Stimulated activated CD4-positive, alpha-beta T cell treated with anti-CD3 and anti-CD28 coated beads, Interleukin-2, amount 100 ng/mL, for 24 hours (primary cell): ENCODE results near the gene TROAP.
"Not testable (repeated sequence)": the region's sequence is repeated elsewhere in the genome, so short reads cannot be mapped to it uniquely, and the experiment has no call there.

ENCODE experiments used
- DNase-seq, 2 donors: peaks; one replicate each; pipeline ENCODE4 v3.0.0-alpha.2; 2020

Gene TROAP

DNA sequence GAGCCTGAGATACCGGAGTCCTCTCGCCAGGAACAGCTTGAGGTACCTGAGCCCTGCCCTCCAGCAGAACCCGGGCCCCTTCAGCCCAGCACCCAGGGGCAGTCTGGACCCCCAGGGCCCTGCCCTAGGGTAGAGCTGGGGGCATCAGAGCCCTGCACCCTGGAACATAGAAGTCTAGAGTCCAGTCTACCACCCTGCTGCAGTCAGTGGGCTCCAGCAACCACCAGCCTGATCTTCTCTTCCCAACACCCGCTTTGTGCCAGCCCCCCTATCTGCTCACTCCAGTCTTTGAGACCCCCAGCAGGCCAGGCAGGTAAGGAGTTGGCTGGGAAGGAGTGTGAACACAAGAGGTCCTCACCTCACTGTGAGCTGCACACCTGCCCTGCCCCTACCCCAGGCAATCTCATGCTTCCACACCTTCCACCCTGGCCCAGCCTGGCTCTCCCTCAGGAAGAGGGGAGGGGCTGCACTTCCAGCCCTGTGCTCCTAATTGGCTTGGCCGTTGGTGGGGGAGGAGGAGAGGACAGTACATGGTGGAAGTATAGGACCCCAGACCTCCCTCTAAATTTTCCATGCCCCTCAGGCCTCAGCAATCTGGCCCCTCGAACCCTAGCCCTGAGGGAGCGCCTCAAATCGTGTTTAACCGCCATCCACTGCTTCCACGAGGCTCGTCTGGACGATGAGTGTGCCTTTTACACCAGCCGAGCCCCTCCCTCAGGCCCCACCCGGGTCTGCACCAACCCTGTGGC, 7.8 kb downstream of the TROAP start:
- DNase-seq = peak in 1 of 2 donors; percentile 12

GRCh38 chr12:49331380-49332222, 8.5 kb downstream of the TROAP start:
- no peak for DNase-seq

GRCh38 chr12:49332441-49332861, 9.4 kb downstream of the TROAP start:
- no peak for DNase-seq

DNA sequence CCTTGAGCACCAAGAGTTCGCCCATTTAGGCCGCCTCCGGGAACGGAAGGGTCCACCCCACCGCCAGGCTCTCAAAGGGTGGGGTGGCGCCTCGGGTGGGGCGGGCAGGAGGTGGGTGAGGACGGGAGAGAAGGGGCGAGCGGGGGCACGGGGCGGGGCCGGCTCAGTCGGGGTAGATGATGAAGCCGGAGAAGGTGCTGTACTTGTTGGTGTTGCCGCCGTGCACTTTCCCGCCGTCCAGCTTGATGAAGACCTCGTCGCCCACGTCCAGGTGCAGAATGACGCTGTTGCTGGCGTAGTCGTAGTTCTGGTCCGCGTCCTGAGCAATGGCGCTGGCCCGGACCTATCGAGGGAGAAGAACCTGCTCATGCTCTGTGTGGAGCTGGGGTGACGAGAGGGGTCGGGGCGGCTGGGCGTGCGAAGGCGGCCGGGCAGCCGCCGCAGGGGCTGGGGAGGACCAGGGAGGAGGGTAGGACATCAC, 9.9 kb downstream of the TROAP start:
- DNase-seq = no peak

DNA sequence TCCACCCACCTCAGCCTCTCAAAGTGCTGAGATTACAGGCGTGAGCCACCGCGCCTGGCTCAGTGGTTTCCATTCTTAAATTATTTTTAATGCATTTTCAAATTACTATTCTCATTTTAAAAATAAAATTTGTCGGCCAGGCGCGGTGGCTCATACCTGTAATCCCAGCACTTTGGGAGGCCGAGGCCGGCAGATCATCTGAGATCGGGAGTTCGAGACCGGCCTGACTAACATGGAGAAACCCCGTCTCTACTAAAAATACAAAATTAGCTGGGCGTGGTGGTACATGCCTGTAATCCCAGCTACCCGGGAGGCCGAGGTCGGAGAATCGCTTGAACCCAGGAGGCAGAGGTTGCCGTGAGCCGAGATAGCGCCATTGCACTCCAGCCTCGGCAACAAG, 10.7 kb downstream of the TROAP start:
- not testable (repeated sequence) for DNase-seq

DNA sequence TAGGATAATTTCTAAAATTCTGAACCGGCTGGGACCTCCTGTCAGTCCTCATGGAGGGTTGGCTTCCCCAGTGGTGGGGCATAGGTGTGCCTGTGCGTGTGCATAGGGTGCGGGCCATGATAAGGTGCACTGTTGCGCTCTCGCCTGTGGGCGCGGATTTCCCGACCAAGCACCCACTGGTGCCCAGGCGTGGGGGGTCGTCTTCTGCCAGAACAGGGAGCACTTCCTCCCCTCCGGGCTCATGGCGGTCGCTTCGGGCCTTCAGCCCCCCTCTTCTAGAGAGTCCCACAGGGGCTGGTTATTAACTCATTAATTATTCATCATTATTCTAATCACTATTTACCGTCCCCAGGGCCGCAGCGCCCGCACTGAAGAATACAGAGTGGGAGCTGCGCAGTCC, 11.2 kb downstream of the TROAP start:
- no peak for DNase-seq

DNA sequence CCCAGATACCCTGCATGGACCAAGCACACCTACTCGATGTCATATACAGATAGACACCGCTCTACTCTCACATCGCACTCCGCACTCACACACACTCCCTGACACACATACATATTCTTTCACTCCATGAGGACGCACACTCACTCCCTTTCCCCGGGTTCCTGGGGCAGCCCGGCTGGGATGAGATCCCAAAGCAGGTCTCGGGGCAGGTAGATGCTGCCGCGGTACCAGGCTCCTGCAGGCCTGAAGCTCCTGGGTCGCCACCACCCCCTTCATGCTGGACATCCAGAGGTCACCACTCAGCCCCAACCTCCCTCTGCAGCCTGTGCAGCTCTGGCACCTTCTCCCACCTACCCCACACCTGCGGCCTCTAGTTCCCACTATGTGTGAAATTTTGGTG, 11.6 kb downstream of the TROAP start:
- DNase-seq = no peak

DNA sequence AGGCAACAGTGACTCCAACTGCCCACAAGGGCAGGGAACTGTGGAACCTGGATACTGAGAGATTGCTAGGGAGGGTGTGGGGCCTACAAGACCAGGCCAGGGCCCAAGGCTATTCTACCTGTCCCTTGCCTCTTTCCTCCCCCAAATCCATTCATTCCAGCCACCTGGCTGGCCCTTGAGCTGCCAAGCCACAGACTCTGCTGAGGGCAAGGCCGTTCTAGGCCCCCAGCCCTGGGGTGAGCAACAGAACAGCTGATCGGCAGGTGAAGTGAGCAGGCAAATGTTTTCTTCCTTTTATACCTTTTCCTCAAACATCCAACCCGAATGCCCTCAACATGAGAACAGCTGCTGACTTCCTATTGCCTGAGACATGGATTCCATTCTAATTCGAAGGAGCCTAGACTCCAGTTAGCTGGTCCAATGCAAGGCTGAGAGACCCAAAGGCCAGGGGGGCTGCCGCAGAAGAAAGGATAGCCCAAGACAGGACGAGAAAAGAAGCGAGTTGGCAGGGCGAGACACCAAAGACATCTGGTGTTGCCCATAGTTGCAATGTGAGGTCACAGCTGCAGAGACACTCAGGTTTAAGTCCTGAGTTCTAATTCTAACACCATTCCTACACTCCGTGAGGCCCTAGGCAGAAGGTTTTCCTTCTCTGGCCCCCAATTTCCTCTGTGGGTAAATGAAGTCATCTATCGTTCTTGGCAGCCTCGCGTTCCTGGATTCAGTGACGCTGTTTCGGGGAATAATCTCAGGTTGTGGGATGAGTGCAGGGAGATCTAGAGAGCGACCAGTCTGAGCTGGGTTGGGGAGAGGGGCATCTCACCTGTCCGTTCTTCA, 12.3 kb downstream of the TROAP start:
- DNase-seq = no peak

DNA sequence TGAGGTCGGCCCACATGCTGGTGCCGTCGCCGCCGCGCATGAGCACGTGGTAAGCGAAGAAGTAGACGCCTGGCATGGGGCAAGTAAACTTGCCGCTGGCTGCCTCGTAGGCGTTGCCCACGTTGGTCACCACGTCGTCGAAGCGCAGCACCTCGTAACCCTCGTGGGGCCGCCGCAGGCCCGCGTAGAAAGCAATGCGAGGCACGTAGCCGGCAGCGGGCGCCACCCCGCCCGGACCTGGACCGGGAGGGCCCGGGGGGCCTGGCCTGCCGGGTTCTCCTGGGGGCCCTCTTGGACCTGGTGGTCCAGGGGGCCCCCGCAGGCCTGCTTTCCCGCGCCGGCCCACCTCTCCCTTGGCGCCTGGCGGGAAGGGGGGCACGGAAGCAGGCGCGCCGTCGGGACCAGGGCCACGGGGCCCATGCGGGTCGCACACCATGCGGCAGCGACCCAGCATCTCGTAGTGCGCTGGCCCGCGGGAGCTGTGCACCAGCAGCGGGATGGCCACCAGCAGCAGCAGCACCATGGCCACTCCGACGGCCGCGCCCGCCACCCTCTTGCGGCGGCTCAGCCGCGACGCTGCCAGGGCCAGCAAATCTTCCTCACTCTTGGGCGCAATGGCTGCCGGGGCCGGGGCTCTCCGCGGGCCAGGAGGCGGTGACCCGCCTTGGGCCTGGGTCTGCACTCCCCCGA, 13.0 kb downstream of the TROAP start:
- DNase-seq = no peak

- peak; percentile 92 to 93 for DNase-seq
Observed at GRCh38 chr12:49336645-49337584, 13.9 kb downstream of the TROAP start, which contains the start of gene C1QL4. TSS of gene C1QL4 (minus strand) at chr12:49337188. CDS start at chr12:49336477, 711 bp downstream.

DNA sequence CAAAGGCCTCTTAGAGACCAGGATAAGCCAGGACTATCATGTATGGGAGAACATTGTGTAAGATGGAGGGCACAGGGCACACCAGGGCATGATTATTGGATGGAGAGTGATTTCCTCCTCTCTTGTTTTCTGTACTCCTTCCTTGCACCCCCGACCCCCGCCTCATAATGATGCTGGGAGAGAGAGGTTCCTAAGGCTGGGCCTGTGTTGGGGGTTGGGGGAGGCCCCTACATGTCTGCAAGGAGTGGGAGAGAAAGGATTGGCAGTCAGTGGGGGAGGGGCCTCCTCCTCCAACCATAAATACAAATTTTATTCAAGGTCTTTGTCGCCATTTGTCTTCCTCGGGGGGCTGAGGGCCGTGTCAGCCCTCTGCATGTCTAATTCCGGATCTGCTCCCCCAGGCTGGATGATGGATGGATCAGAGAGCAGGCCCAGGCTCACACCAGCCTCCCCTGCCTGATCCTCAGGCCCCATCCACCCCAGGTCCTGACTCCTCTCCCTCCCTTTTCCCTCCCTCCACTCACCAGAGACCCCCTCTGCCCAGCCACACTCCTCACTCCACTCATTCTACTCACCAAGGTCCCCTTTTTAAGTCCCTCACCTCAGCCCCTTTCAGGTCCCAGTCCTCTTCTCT, 15.9 kb downstream of the TROAP start:
- no peak for DNase-seq

DNA sequence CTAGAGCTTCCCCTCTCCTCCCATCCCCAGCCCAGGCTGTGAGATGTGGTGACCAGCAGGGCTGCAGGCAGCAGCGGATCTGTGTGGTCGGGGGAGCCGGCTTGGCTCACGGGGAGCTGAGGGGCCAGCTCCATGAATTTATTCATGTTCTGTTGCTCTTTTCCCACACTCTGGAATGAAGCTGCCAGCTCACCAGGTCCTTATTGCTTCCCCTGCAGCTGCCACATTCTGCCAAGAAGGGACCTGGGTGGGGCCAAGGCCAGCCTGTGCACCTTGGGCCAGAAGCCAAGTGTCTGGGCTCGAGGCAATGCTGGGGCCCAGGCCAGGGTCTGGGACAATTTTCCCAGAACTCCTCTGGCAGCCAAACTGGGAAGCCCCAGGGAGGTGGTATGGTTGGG, 16.4 kb downstream of the TROAP start:
- no peak for DNase-seq

DNA sequence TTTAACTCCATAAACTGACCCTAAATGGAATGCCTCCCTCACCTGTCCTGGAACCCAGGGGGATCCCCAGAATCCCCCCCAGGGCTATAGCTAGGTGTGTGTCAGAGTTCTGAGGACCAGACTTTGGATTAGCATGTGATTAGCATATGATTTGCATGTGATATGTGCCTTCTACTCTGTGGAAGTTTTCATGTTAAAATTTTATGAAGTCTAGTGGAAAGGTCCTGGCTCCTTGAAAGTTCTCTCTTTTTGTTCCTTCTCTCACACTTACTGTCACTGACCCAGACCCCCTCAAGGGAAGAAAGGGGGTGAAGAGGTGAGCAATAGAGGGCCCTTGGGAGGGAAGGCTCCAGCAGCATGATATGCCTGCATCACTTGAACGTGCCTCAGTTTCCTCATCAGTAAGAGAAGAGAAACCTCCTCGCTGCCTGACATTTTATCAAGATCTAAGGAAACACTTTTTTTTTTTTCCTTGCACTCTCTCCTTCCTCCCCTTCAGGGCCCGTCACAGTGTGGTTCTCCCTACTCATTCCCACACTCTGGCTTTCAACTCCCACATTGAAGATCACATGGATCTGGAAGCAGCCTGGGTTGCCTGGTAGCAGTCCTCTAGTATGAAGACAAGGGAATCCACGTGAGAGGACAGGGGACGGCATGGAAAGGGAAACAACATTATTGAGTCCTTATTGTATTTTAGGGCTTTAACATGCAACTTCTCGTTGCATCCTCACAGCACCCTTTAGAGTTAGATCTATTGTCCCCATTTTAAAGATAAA, 17.2 kb downstream of the TROAP start:
- DNase-seq = no peak

GRCh38 chr12:49340971-49341776, 18.1 kb downstream of the TROAP start:
- no peak for DNase-seq

DNA sequence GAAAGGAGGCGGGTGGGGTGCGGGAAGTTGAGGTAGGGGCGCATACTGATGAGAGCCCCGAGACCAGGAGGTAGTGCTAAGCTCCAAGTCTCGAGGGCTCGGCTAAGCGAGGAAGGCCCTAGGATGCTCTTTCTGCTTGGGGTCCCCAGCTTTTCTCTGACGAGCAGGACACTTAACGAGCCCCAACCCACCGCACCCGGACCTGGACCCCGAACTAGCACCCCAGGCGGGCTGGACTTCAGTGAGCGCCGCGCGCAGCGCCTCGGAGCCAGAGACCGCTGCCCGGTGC, 18.7 kb downstream of the TROAP start:
- DNase-seq = no peak

DNA sequence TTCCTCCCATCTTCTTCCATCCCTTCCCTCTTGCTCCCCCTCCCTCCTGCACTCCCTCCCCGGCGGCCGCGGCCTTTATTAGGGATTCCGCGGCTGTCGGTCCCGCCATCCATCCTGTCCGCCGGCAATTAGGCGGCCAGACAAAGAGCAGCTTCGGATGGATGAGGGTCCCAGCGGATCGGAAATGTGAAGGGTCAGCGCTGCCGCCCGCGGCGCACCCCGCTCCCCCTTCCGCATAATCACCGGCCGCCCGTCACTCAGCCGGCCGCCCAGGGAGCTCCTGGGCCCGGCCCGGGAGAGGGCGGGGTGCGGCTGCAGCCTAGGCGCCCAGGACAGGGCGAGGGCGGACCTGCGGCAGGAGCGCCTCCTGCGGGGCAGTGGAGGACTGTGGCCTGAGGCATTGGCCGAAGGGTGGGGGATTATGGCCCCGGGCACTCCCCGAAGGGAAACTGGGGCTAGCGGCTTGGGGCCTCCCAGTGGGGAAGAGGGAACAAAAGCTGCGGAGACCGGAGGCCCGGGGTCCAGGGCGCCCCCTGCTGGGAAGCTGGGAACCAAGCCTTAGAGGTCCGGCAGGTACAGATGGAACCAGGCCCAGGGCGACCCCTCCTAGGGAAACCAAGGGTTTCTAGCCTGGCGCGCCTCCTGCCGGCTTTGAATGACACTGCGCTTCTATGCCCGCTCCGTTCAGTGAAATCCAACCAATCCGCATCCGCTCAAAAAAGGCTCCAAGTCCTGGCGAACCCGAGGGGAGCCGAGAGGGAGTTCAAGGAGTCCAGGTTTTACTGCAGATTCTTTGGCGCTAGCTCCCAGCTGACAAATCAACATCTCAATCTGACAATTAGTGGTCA, 19.2 kb downstream of the TROAP start:
- peak; percentile 82 to 91 for DNase-seq

GRCh38 chr12:49342914-49343731, 20.1 kb downstream of the TROAP start:
- DNase-seq = peak; percentile 44 to 68
